Right kidney (tissue), 1 donor: Measurements from ENCODE around the gene PGBD5.

Experiments used
- DNase-seq: peaks from one replicate; pipeline ENCODE4 v3.0.0-alpha.2; 2016

The PGBD5 gene

GRCh38 chr1:230278871-230279582 lies 147.1 kb downstream of the PGBD5 start:
- no peak for DNase-seq

GRCh38 chr1:230278376-230278775 lies 147.8 kb downstream of the PGBD5 start:
- no peak for DNase-seq

GRCh38 chr1:230277201-230278025 lies 148.7 kb downstream of the PGBD5 start:
- DNase-seq, result no peak

- DNase-seq, result no peak
Observed at GRCh38 chr1:230276401-230276800, 149.7 kb downstream of the PGBD5 start.

GRCh38 chr1:230274254-230274653 lies 151.9 kb downstream of the PGBD5 start:
- no peak for DNase-seq

GRCh38 chr1:230273141-230273710 lies 152.9 kb downstream of the PGBD5 start:
- no peak for DNase-seq

GRCh38 chr1:230272557-230272956 lies 153.6 kb downstream of the PGBD5 start:
- no peak for DNase-seq

GRCh38 chr1:230271300-230272035 lies 154.7 kb downstream of the PGBD5 start:
- no peak for DNase-seq

- no peak for DNase-seq
Observed at GRCh38 chr1:230270559-230271281, 155.4 kb downstream of the PGBD5 start.

GRCh38 chr1:230270185-230270558 lies 156.0 kb downstream of the PGBD5 start:
- no peak for DNase-seq

- peak; percentile 62 for DNase-seq
Observed at GRCh38 chr1:230268371-230269170, 157.6 kb downstream of the PGBD5 start.

- no peak for DNase-seq
Observed at GRCh38 chr1:230267338-230268065, 158.6 kb downstream of the PGBD5 start.

- DNase-seq, result no peak
Observed at GRCh38 chr1:230266456-230266855, 159.7 kb downstream of the PGBD5 start.

- DNase-seq, result no peak
Observed at GRCh38 chr1:230265200-230266115, 160.7 kb downstream of the PGBD5 start.
